Measurements from ENCODE around the gene PMIS2.

The PMIS2 gene

GRCh38 chr19:35623327-35624010, 37.5 kb downstream of the PMIS2 start:
- Mint-ChIP-seq H3K4me3 (no peak overlapping the region), H3K9me3 (no peaks in the 10 kb centered on the region), H3K27ac (no peak overlapping the region), H3K27me3 (ENCODE audit: low read depth) (peaks cover 4% of the 10 kb centered on the region), H3K4me1 (peaks cover under 1% of the 10 kb centered on the region), H3K36me3 (ENCODE audit: low read depth) (peaks cover 3% of the 10 kb centered on the region)
- TF ChIP-seq CTCF (IDR thresholded peaks at IDR 0.05; ENCODE audit: unreplicated experiment in 3 of 3): no peak

- no peak for TF ChIP-seq CTCF (IDR thresholded peaks at IDR 0.05; ENCODE audit: unreplicated experiment in 3 of 3)
- peaks cover 21% of the 10 kb centered on the region for H3K36me3 Mint-ChIP-seq (ENCODE audit: low read depth)
- peaks cover 6% of the 10 kb centered on the region for H3K4me1 Mint-ChIP-seq
- peaks cover 4% of the 10 kb centered on the region for H3K27me3 Mint-ChIP-seq (ENCODE audit: low read depth)
- H3K4me3 Mint-ChIP-seq: peak overlapping the region; percentile 93 to 99 (median 98)
- no peaks in the 10 kb centered on the region for H3K9me3 Mint-ChIP-seq
- H3K27ac Mint-ChIP-seq: peak overlapping the region; percentile 73 to 90 (median 90)
Observed at GRCh38 chr19:35628264-35628564, 42.2 kb downstream of the PMIS2 start.

- Mint-ChIP-seq H3K9me3 (no peaks in the 10 kb centered on the region), H3K27ac (peak within 1 kb of the TSS; percentile 73 to 90 (median 90)), H3K36me3 (ENCODE audit: low read depth) (peaks cover 24% of the 10 kb centered on the region), H3K4me3 (peak within 1 kb of the TSS; percentile 93 to 99 (median 98)), H3K27me3 (ENCODE audit: low read depth) (peaks cover 4% of the 10 kb centered on the region), H3K4me1 (peaks cover 6% of the 10 kb centered on the region)
- no peak for TF ChIP-seq CTCF (IDR thresholded peaks at IDR 0.05; ENCODE audit: unreplicated experiment in 3 of 3)
Observed at GRCh38 chr19:35628565-35629331, 42.8 kb downstream of the PMIS2 start, which contains the start of gene RBM42. Gene RBM42, plus strand, starts transcription at chr19:35629036. Its CDS starts 118 bp downstream, at chr19:35629154.

- peaks cover 4% of the 10 kb centered on the region for H3K27me3 Mint-ChIP-seq (ENCODE audit: low read depth)
- peaks cover 24% of the 10 kb centered on the region for H3K36me3 Mint-ChIP-seq (ENCODE audit: low read depth)
- H3K9me3 Mint-ChIP-seq: no peaks in the 10 kb centered on the region
- H3K4me3 Mint-ChIP-seq: peak overlapping the region; percentile 93 to 99 (median 98)
- TF ChIP-seq CTCF (IDR thresholded peaks at IDR 0.05; ENCODE audit: unreplicated experiment in 3 of 3): no peak
- no peak overlapping the region for H3K27ac Mint-ChIP-seq
- H3K4me1 Mint-ChIP-seq: peaks cover 6% of the 10 kb centered on the region
Observed at GRCh38 chr19:35629332-35629633, 43.3 kb downstream of the PMIS2 start.

GRCh38 chr19:35633727-35634440, 47.9 kb downstream of the PMIS2 start:
- peaks cover 52% of the 10 kb centered on the region for H3K36me3 Mint-ChIP-seq (ENCODE audit: low read depth)
- H3K27me3 Mint-ChIP-seq (ENCODE audit: low read depth): no peaks in the 10 kb centered on the region
- no peak for TF ChIP-seq CTCF (IDR thresholded peaks at IDR 0.05; ENCODE audit: unreplicated experiment in 3 of 3)
- no peaks in the 10 kb centered on the region for H3K9me3 Mint-ChIP-seq
- H3K27ac Mint-ChIP-seq: no peak overlapping the region
- H3K4me3 Mint-ChIP-seq: no peak overlapping the region
- H3K4me1 Mint-ChIP-seq: peaks cover 2% of the 10 kb centered on the region

Measured in nephron (organoid).